ENCODE data around the gene TDRD1. TPM values are rescaled to one million over a fixed set of nuclear protein-coding genes. Genes with fewer than 3 reads are reported as not detected.

Gene TDRD1
- total RNA-seq, 1 donor from 2014 or later: not detected

- H3K27me3 ChIP-seq: no peaks in the 10 kb centered on the region
These were observed 60.2 kb downstream of the TDRD1 start, which contains the start of gene VWA2 for GRCh38 chr10:114239117-114239993. VWA2 (plus strand) TSS chr10:114239254; CDS start chr10:114248714, 9,460 bp downstream.

GRCh38 chr10:114239994-114240345, 60.8 kb downstream of the TDRD1 start:
- Histone ChIP-seq H3K27me3 (no peaks in the 10 kb centered on the region), H3K27ac (peak overlapping the region; percentile 18), H3K36me3 (no peaks in the 10 kb centered on the region), H3K9me3 (no peaks in the 10 kb centered on the region), H3K4me3 (peak overlapping the region; percentile 37 to 46), H3K4me1 (peaks cover 14% of the 10 kb centered on the region)
- TF ChIP-seq POLR2AphosphoS5 (IDR thresholded peaks at IDR 0.05; ENCODE audit: insufficient read depth in 1 of 2, low read depth in 1 of 2): no peak
- no peak for TF ChIP-seq POLR2A (IDR thresholded peaks at IDR 0.05)
- TF ChIP-seq, protein P1, sequence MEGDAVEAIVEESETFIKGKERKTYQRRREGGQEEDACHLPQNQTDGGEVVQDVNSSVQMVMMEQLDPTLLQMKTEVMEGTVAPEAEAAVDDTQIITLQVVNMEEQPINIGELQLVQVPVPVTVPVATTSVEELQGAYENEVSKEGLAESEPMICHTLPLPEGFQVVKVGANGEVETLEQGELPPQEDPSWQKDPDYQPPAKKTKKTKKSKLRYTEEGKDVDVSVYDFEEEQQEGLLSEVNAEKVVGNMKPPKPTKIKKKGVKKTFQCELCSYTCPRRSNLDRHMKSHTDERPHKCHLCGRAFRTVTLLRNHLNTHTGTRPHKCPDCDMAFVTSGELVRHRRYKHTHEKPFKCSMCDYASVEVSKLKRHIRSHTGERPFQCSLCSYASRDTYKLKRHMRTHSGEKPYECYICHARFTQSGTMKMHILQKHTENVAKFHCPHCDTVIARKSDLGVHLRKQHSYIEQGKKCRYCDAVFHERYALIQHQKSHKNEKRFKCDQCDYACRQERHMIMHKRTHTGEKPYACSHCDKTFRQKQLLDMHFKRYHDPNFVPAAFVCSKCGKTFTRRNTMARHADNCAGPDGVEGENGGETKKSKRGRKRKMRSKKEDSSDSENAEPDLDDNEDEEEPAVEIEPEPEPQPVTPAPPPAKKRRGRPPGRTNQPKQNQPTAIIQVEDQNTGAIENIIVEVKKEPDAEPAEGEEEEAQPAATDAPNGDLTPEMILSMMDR (IDR thresholded peaks at IDR 0.05): no peak
- DNase-seq (ENCODE audit: extremely low spot score in 2 of 2): no peak
- intact Hi-C loops (cut with DNase I): no loop called here

More at GRCh38 chr10:114239117-114239993, 60.2 kb downstream of the TDRD1 start, which contains the start of gene VWA2:
- no peak for DNase-seq (ENCODE audit: extremely low spot score in 2 of 2)
- no peaks in the 10 kb centered on the region for H3K9me3 ChIP-seq
- peak within 1 kb of the TSS; percentile 18 for H3K27ac ChIP-seq
- no peaks in the 10 kb centered on the region for H3K36me3 ChIP-seq
- H3K4me1 ChIP-seq: peaks cover 14% of the 10 kb centered on the region
- intact Hi-C loops (cut with DNase I): no loop called here
- peak within 1 kb of the TSS; percentile 37 to 46 for H3K4me3 ChIP-seq
- TF ChIP-seq POLR2A (IDR thresholded peaks at IDR 0.05) (no peak), POLR2AphosphoS5 (IDR thresholded peaks at IDR 0.05; ENCODE audit: insufficient read depth in 1 of 2, low read depth in 1 of 2) (peak in 1 of 2 donors; percentile 18)
- TF ChIP-seq, protein P1 (IDR thresholded peaks at IDR 0.05): no peak

DNA sequence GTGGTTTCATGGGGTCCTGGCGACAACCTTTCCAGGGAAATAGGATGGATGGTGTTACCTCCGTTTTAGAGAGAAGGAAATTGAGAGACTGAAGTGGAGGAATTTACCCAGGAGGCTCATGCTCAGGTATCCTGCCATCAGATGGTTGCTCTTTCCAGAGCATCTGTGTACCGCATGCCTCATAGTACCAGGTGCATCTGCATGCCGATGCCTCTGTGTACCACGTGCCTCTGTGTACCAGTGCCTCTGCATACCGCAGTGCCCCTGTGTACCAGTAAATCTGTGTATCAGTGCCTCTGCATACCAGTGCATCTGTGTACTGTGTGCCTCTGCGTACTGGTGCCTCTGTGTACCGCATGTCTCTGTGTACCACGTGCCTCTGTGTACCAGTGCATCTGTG, 63.1 kb downstream of the TDRD1 start:
- no peaks in the 10 kb centered on the region for H3K9me3 ChIP-seq
- no peaks in the 10 kb centered on the region for H3K36me3 ChIP-seq
- H3K27me3 ChIP-seq: no peaks in the 10 kb centered on the region
- no peak for DNase-seq (ENCODE audit: extremely low spot score in 2 of 2)
- peaks cover 14% of the 10 kb centered on the region for H3K4me1 ChIP-seq
- intact Hi-C loops (cut with DNase I): no loop called here
- H3K27ac ChIP-seq: no peak overlapping the region
- TF ChIP-seq POLR2A (IDR thresholded peaks at IDR 0.05) (no peak), POLR2AphosphoS5 (IDR thresholded peaks at IDR 0.05; ENCODE audit: insufficient read depth in 1 of 2, low read depth in 1 of 2) (no peak)
- TF ChIP-seq, protein P1 (IDR thresholded peaks at IDR 0.05): no peak
- H3K4me3 ChIP-seq: no peak overlapping the region

DNA sequence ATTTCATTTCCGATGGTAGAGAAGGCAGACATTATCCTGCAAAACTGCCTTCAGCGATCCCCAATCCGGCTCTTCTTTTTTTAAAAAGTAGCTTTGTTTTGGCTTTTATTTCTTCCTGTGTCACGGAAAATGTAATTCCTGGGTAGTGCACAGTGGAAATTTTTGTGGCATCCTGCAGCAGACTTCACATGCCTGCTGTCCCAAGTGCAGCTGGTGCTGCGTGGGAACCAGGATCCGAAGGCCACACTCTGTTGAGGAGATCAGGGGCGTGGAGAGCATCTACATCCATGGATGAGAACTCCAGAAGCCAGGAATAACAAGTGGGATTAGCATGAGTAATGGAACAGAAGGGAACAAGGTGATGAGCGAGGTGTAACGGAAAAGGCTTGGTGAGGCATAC, 64.5 kb downstream of the TDRD1 start:
- H3K27ac ChIP-seq: no peak overlapping the region
- no peaks in the 10 kb centered on the region for H3K9me3 ChIP-seq
- no peaks in the 10 kb centered on the region for H3K36me3 ChIP-seq
- H3K27me3 ChIP-seq: no peaks in the 10 kb centered on the region
- intact Hi-C loops (cut with DNase I): no loop called here
- H3K4me3 ChIP-seq: no peak overlapping the region
- no peak for DNase-seq (ENCODE audit: extremely low spot score in 2 of 2)
- no peak for TF ChIP-seq POLR2A (IDR thresholded peaks at IDR 0.05)
- TF ChIP-seq POLR2AphosphoS5 (IDR thresholded peaks at IDR 0.05; ENCODE audit: insufficient read depth in 1 of 2, low read depth in 1 of 2): no peak
- TF ChIP-seq, protein P1 (IDR thresholded peaks at IDR 0.05): no peak
- peaks cover 14% of the 10 kb centered on the region for H3K4me1 ChIP-seq

- intact Hi-C loops (cut with DNase I): no loop called here
- Histone ChIP-seq H3K4me3 (no peak overlapping the region), H3K36me3 (no peaks in the 10 kb centered on the region), H3K27me3 (no peaks in the 10 kb centered on the region), H3K9me3 (no peaks in the 10 kb centered on the region), H3K4me1 (peaks cover 9% of the 10 kb centered on the region), H3K27ac (no peak overlapping the region)
- TF ChIP-seq POLR2AphosphoS5 (IDR thresholded peaks at IDR 0.05; ENCODE audit: insufficient read depth in 1 of 2, low read depth in 1 of 2): no peak
- TF ChIP-seq, protein P1 (IDR thresholded peaks at IDR 0.05): no peak
- no peak for TF ChIP-seq POLR2A (IDR thresholded peaks at IDR 0.05)
- no peak for DNase-seq (ENCODE audit: extremely low spot score in 2 of 2)
These were observed 65.0 kb downstream of the TDRD1 start for GRCh38 chr10:114244126-114244525.

All from vagina (tissue), 2 donors.